Measurements from ENCODE around the gene RNF114.

- TF ChIP-seq EZH2 (IDR thresholded peaks at IDR 0.05; ENCODE audit: borderline replicate concordance, low read length) (no peak), CTCF (conservative IDR thresholded peaks at IDR 0.05 in 1 of 2, IDR thresholded peaks at IDR 0.05 in 1 of 2; ENCODE audit: extremely low read depth in 1 of 2, insufficient read depth in 1 of 2, low read depth in 1 of 2, low read length in 2 of 2) (no peak)
Observed at GRCh38 chr20:49969234-49969633, 33.0 kb downstream of the RNF114 start.

Measured in mammary epithelial cell (primary cell).